GM19238 (cell line): ENCODE measurements around the gene CBFA2T2.
A peak's percentile ranks its signal among the peaks of the same experiment; 100 is the strongest.
"Not testable (repeated sequence)": the region's sequence is repeated elsewhere in the genome, so short reads cannot be mapped to it uniquely, and the experiment has no call there.

Experiments
- DNase-seq: peaks from one replicate; pipeline ENCODE4 v3.0.0; 2011; ENCODE audit warnings: low spot score; ENCODE audit not compliant: insufficient read length

Gene CBFA2T2

GRCh38 chr20:33470866-33471265 lies 19.0 kb upstream of the CBFA2T2 start:
- no peak for DNase-seq

GRCh38 chr20:33472868-33473435 lies 16.9 kb upstream of the CBFA2T2 start:
- DNase-seq: no peak

GRCh38 chr20:33474097-33474873 lies 15.6 kb upstream of the CBFA2T2 start:
- no peak for DNase-seq

- DNase-seq: no peak
Measured at GRCh38 chr20:33474963-33475362, 14.9 kb upstream of the CBFA2T2 start.

GRCh38 chr20:33475381-33476152 lies 14.3 kb upstream of the CBFA2T2 start:
- DNase-seq: no peak

- DNase-seq: no peak
Measured at GRCh38 chr20:33477386-33478234, 12.3 kb upstream of the CBFA2T2 start.

GRCh38 chr20:33480048-33480447 lies 9.8 kb upstream of the CBFA2T2 start:
- no peak for DNase-seq

GRCh38 chr20:33481431-33481941 lies 8.4 kb upstream of the CBFA2T2 start:
- DNase-seq: no peak

GRCh38 chr20:33482581-33482980 lies 7.3 kb upstream of the CBFA2T2 start:
- DNase-seq: no peak

- not testable (repeated sequence) for DNase-seq
Measured at GRCh38 chr20:33483186-33483585, 6.7 kb upstream of the CBFA2T2 start.

GRCh38 chr20:33488201-33488600 lies 1.7 kb upstream of the CBFA2T2 start:
- no peak for DNase-seq

- DNase-seq: not testable (repeated sequence)
Measured at GRCh38 chr20:33488661-33489494, 1.0 kb upstream of the CBFA2T2 start.

- peak; percentile 98 for DNase-seq
Measured at GRCh38 chr20:33489495-33490022, 337 bp upstream of the CBFA2T2 start.

- no peak for DNase-seq
Measured at GRCh38 chr20:33490934-33491656, 1.2 kb downstream of the CBFA2T2 start.

GRCh38 chr20:33493076-33493766 lies 3.3 kb downstream of the CBFA2T2 start:
- DNase-seq: no peak

GRCh38 chr20:33496776-33497175 lies 6.9 kb downstream of the CBFA2T2 start:
- not testable (repeated sequence) for DNase-seq

- DNase-seq: no peak
Measured at GRCh38 chr20:33499355-33499754, 9.5 kb downstream of the CBFA2T2 start.

- DNase-seq: no peak
Measured at GRCh38 chr20:33501000-33501399, 11.1 kb downstream of the CBFA2T2 start.

- DNase-seq: no peak
Measured at GRCh38 chr20:33503564-33503963, 13.7 kb downstream of the CBFA2T2 start.
